ENCODE results near the gene ZDHHC7.

The ZDHHC7 gene

GRCh38 chr16:84996365-84996764 lies 15.0 kb downstream of the ZDHHC7 start:
- no peak for DNase-seq (ENCODE audit: low read depth in 2 of 2, low spot score in 1 of 2)

- DNase-seq (ENCODE audit: low read depth in 2 of 2, low spot score in 1 of 2): no peak
Measured at GRCh38 chr16:84995663-84996062, 15.7 kb downstream of the ZDHHC7 start.

GRCh38 chr16:84993926-84994325 lies 17.4 kb downstream of the ZDHHC7 start:
- no peak for DNase-seq (ENCODE audit: low read depth in 2 of 2, low spot score in 1 of 2)

- no peak for DNase-seq (ENCODE audit: low read depth in 2 of 2, low spot score in 1 of 2)
Measured at GRCh38 chr16:84992717-84993075, 18.6 kb downstream of the ZDHHC7 start.

- no peak for DNase-seq (ENCODE audit: low read depth in 2 of 2, low spot score in 1 of 2)
Measured at GRCh38 chr16:84990782-84991181, 20.6 kb downstream of the ZDHHC7 start.

- DNase-seq (ENCODE audit: low read depth in 2 of 2, low spot score in 1 of 2): no peak
Measured at GRCh38 chr16:84989749-84990620, 21.4 kb downstream of the ZDHHC7 start.

- no peak for DNase-seq (ENCODE audit: low read depth in 2 of 2, low spot score in 1 of 2)
Measured at GRCh38 chr16:84988328-84989080, 22.8 kb downstream of the ZDHHC7 start.

- no peak for DNase-seq (ENCODE audit: low read depth in 2 of 2, low spot score in 1 of 2)
Measured at GRCh38 chr16:84986879-84987278, 24.5 kb downstream of the ZDHHC7 start.

- DNase-seq (ENCODE audit: low read depth in 2 of 2, low spot score in 1 of 2): no peak
Measured at GRCh38 chr16:84986102-84986501, 25.2 kb downstream of the ZDHHC7 start.

- no peak for DNase-seq (ENCODE audit: low read depth in 2 of 2, low spot score in 1 of 2)
Measured at GRCh38 chr16:84985079-84986065, 26.0 kb downstream of the ZDHHC7 start.

GRCh38 chr16:84982434-84982833 lies 28.9 kb downstream of the ZDHHC7 start:
- DNase-seq (ENCODE audit: low read depth in 2 of 2, low spot score in 1 of 2): no peak

- DNase-seq (ENCODE audit: low read depth in 2 of 2, low spot score in 1 of 2): no peak
Measured at GRCh38 chr16:84979516-84979915, 31.8 kb downstream of the ZDHHC7 start.

GRCh38 chr16:84976644-84977400 lies 34.5 kb downstream of the ZDHHC7 start:
- no peak for DNase-seq (ENCODE audit: low read depth in 2 of 2, low spot score in 1 of 2)

GRCh38 chr16:84975522-84975921 lies 35.8 kb downstream of the ZDHHC7 start:
- DNase-seq (ENCODE audit: low read depth in 2 of 2, low spot score in 1 of 2): no peak

- no peak for DNase-seq (ENCODE audit: low read depth in 2 of 2, low spot score in 1 of 2)
Measured at GRCh38 chr16:84975066-84975465, 36.3 kb downstream of the ZDHHC7 start.

GRCh38 chr16:84973776-84974523 lies 37.4 kb downstream of the ZDHHC7 start:
- no peak for DNase-seq (ENCODE audit: low read depth in 2 of 2, low spot score in 1 of 2)

- DNase-seq (ENCODE audit: low read depth in 2 of 2, low spot score in 1 of 2): no peak
Measured at GRCh38 chr16:84973236-84973635, 38.1 kb downstream of the ZDHHC7 start.

GRCh38 chr16:84970447-84971127 lies 40.7 kb downstream of the ZDHHC7 start:
- peak; percentile 46 to 57 for DNase-seq (ENCODE audit: low read depth in 2 of 2, low spot score in 1 of 2)

GRCh38 chr16:84967828-84968227 lies 43.5 kb downstream of the ZDHHC7 start:
- DNase-seq (ENCODE audit: low read depth in 2 of 2, low spot score in 1 of 2): no peak
